ENCODE results near the gene CCDC187.

The CCDC187 gene

GRCh38 chr9:136220017-136220729 is 83.7 kb downstream of the CCDC187 start:
- no peak for DNase-seq (ENCODE audit: low spot score in 2 of 2)
- no peak overlapping the region for H3K4me3 ChIP-seq
- H3K4me1 ChIP-seq: no peaks in the 10 kb centered on the region
- in situ Hi-C loops (cut with MboI; ENCODE audit: low sequenced_read_pairs): no loop called here
- H3K9me3 ChIP-seq: no peaks in the 10 kb centered on the region
- H3K36me3 ChIP-seq (replicated peaks): peaks cover 45% of the 10 kb centered on the region
- no peaks in the 10 kb centered on the region for H3K27me3 ChIP-seq (ENCODE audit: low read depth)

DNA sequence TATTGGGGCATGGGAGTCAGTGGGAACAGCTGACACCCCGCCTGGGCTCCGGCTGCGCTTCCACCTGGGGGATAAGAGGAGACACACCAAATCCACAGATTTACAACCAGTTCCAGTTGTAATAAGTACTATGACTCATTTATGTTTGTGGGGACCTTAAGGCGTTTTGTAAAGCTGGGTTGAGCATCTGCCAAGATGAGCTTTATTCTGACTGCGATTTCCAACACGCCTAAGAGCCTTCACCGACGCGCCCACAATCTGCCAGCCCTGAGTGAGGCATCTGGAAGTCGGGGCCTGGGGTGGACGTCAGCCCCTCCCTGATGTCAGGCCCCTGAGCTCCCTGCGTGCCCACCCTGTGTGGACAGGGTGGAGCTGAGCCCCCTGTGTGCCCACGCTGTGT is 84.6 kb downstream of the CCDC187 start:
- H3K27me3 ChIP-seq (ENCODE audit: low read depth): no peaks in the 10 kb centered on the region
- no peaks in the 10 kb centered on the region for H3K9me3 ChIP-seq
- no peak for DNase-seq (ENCODE audit: low spot score in 2 of 2)
- H3K4me3 ChIP-seq: no peak overlapping the region
- no peaks in the 10 kb centered on the region for H3K4me1 ChIP-seq
- in situ Hi-C loops (cut with MboI; ENCODE audit: low sequenced_read_pairs): no loop called here
- peaks cover 47% of the 10 kb centered on the region for H3K36me3 ChIP-seq (replicated peaks)

DNA sequence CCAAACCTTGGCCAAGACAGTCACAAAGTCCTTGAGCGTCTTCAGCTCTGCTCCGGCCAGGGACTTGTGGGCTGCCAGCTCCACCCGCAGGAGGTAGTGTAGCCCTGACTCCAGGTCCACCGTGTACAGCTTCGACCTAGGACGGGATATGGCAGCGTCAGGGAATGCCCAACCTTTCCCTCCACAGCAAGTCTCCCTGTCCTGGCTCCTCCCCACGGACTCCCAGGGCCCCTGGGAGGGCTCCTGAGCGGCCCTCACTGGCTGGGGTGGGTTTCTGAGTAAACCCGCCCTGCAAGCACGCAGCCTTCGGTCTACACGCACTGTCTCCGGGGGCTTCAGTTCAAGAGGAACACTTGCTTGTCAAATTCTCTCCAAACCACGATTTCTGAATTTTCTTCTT is 85.2 kb downstream of the CCDC187 start:
- in situ Hi-C loops (cut with MboI; ENCODE audit: low sequenced_read_pairs): no loop called here
- no peak for DNase-seq (ENCODE audit: low spot score in 2 of 2)
- Histone ChIP-seq H3K4me3 (no peak overlapping the region), H3K4me1 (no peaks in the 10 kb centered on the region), H3K36me3 (replicated peaks) (peaks cover 47% of the 10 kb centered on the region), H3K9me3 (no peaks in the 10 kb centered on the region), H3K27me3 (ENCODE audit: low read depth) (no peaks in the 10 kb centered on the region)

- H3K4me1 ChIP-seq: no peaks in the 10 kb centered on the region
- H3K4me3 ChIP-seq: no peak overlapping the region
- in situ Hi-C loops (cut with MboI; ENCODE audit: low sequenced_read_pairs): no loop called here
- no peak for DNase-seq (ENCODE audit: low spot score in 2 of 2)
- no peaks in the 10 kb centered on the region for H3K27me3 ChIP-seq (ENCODE audit: low read depth)
- no peaks in the 10 kb centered on the region for H3K9me3 ChIP-seq
- peaks cover 45% of the 10 kb centered on the region for H3K36me3 ChIP-seq (replicated peaks)
These were observed 85.6 kb downstream of the CCDC187 start for GRCh38 chr9:136218271-136218670.

DNA sequence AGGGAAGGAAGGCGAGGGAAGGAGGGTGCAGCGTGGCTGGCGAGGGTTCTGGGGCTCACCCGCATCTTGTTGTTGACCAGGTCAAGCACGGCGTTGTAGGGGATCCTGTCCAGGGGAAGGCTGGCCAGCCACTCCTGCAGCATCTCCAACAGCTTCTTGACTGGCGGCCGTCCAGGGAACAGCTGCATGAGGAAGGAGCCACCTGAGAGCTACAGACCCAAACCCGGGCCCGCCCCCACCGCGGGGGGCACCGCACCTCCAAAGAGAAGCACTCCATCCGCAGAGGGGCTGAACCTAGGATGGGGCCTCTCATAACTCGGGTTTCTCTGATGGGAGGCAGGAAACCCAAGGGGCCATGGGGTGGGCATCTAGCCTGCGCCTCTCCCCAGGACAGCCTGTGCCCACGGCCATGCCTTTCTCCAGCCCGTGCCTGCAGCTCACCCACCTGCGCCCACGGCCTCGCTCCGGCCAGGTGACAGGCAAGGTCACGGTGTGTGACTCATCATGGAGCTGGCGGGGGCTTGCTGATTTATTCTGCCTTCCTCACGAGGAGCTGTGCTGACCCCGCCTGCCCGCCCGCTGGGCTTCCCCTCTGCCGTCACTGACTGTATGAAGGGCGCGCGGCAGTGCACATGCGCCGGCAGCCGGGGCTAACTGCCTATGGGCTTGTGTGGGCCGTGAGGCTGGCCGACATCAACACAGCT is 87.2 kb downstream of the CCDC187 start:
- peaks cover 44% of the 10 kb centered on the region for H3K36me3 ChIP-seq (replicated peaks)
- in situ Hi-C loops (cut with MboI; ENCODE audit: low sequenced_read_pairs): no loop called here
- H3K4me1 ChIP-seq: no peaks in the 10 kb centered on the region
- no peaks in the 10 kb centered on the region for H3K27me3 ChIP-seq (ENCODE audit: low read depth)
- no peak for DNase-seq (ENCODE audit: low spot score in 2 of 2)
- no peaks in the 10 kb centered on the region for H3K9me3 ChIP-seq
- H3K4me3 ChIP-seq: no peak overlapping the region

DNA sequence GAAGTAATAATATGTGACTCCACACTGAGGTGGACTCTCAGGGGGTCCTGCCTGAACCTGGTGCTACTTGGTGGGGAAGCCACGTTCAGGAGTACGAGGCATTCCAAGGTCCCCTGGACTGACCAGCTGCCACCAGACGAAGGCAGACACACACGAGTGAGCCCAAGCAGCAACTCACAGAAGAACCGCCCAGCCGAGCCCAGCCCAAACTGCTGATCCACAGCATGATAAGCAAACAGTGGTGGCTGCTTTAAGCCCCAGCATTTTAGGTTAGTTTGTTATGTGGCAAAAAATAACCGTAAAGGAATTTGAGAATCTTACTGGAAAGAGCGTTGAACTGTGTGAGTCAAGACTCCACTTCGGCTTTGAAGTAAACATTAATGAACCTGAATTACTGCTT is 90.2 kb downstream of the CCDC187 start:
- Histone ChIP-seq H3K27me3 (ENCODE audit: low read depth) (no peaks in the 10 kb centered on the region), H3K4me3 (no peak overlapping the region), H3K4me1 (no peaks in the 10 kb centered on the region), H3K9me3 (no peaks in the 10 kb centered on the region), H3K36me3 (replicated peaks) (peaks cover 41% of the 10 kb centered on the region)
- in situ Hi-C loops (cut with MboI; ENCODE audit: low sequenced_read_pairs): no loop called here
- DNase-seq (ENCODE audit: low spot score in 2 of 2): no peak

- in situ Hi-C loops (cut with MboI; ENCODE audit: low sequenced_read_pairs): no loop called here
- Histone ChIP-seq H3K4me3 (no peak overlapping the region), H3K36me3 (replicated peaks) (peaks cover 46% of the 10 kb centered on the region), H3K4me1 (no peaks in the 10 kb centered on the region), H3K27me3 (ENCODE audit: low read depth) (no peaks in the 10 kb centered on the region), H3K9me3 (no peaks in the 10 kb centered on the region)
- no peak for DNase-seq (ENCODE audit: low spot score in 2 of 2)
These were observed 91.4 kb downstream of the CCDC187 start for GRCh38 chr9:136212345-136212950.

DNA sequence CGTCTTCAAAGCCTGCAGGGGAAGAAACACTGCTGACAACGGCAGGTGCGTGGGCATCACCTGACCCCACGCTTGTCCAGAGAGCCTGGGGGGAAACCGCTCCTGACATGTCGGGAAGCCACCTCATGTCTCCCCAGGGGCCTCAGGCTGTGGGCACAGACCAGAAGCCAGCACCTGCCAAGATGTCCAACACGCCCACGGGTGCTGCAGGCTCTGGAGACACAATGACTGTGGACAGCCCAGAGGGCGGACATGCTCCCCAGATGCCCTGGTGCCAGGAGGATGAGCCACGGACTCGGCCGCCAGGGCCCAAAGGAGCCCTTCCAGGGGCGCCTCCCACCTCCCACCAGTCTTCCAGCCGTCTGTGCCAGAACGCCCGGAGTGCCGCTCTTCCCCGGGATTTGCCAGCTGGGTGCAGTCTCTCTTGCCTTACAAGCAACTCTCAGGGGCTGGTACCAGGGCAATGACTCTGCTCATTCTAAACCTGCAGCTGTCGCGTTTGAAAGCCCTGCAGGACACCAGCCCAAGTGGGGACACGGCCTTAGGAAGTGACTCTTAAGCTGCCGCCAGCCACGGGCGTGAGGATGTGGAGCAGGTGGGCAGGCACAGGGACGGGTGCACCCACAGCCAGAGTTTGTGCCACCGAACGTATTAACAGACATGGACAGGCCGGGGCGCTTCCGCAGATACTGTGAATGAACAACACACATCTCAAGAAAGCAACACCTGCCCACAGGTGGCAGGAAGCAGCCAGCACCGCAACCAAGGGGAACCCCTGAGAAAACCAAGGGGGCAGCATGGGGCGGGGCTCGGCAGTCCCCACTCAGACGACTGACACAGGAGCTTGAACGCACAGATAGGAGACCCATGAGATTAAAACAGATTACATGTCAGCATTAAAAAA is 92.2 kb downstream of the CCDC187 start:
- H3K27me3 ChIP-seq (ENCODE audit: low read depth): no peaks in the 10 kb centered on the region
- in situ Hi-C loops (cut with MboI; ENCODE audit: low sequenced_read_pairs): no loop called here
- H3K9me3 ChIP-seq: no peaks in the 10 kb centered on the region
- no peak overlapping the region for H3K4me3 ChIP-seq
- H3K36me3 ChIP-seq (replicated peaks): peaks cover 48% of the 10 kb centered on the region
- DNase-seq (ENCODE audit: low spot score in 2 of 2): no peak
- no peaks in the 10 kb centered on the region for H3K4me1 ChIP-seq

DNA sequence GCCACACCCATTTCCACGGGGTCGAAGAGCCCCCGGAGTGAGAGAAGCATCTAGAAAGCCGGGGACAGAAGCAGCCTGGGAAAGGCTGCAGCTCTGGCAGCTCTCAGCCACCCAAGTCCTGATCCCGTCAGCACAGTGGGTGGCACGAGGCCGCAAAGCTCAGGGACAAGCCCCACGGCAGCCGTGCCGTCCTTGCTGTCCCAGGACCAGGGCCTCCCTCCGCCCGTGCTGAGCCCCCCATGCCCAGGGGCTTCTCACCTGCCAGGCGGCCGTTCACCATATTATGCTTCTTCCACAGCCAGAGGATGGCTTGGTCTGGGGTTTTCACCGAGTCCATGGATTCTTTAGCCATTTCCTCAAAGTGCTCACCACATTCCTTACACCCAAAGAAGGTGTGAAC is 92.9 kb downstream of the CCDC187 start:
- DNase-seq (ENCODE audit: low spot score in 2 of 2): no peak
- Histone ChIP-seq H3K36me3 (replicated peaks) (peaks cover 42% of the 10 kb centered on the region), H3K9me3 (no peaks in the 10 kb centered on the region), H3K27me3 (ENCODE audit: low read depth) (no peaks in the 10 kb centered on the region), H3K4me3 (no peak overlapping the region), H3K4me1 (no peaks in the 10 kb centered on the region)
- in situ Hi-C loops (cut with MboI; ENCODE audit: low sequenced_read_pairs): no loop called here

GRCh38 chr9:136210276-136210675 is 93.6 kb downstream of the CCDC187 start:
- Histone ChIP-seq H3K27me3 (ENCODE audit: low read depth) (no peaks in the 10 kb centered on the region), H3K36me3 (replicated peaks) (peaks cover 34% of the 10 kb centered on the region), H3K9me3 (no peaks in the 10 kb centered on the region), H3K4me3 (no peak overlapping the region), H3K4me1 (no peaks in the 10 kb centered on the region)
- no peak for DNase-seq (ENCODE audit: low spot score in 2 of 2)
- in situ Hi-C loops (cut with MboI; ENCODE audit: low sequenced_read_pairs): no loop called here

GRCh38 chr9:136209786-136210185 is 94.1 kb downstream of the CCDC187 start:
- no peak for DNase-seq (ENCODE audit: low spot score in 2 of 2)
- H3K4me1 ChIP-seq: no peaks in the 10 kb centered on the region
- H3K36me3 ChIP-seq (replicated peaks): peaks cover 31% of the 10 kb centered on the region
- H3K9me3 ChIP-seq: no peaks in the 10 kb centered on the region
- peaks cover 1% of the 10 kb centered on the region for H3K27me3 ChIP-seq (ENCODE audit: low read depth)
- H3K4me3 ChIP-seq: no peak overlapping the region
- in situ Hi-C loops (cut with MboI; ENCODE audit: low sequenced_read_pairs): no loop called here

DNA sequence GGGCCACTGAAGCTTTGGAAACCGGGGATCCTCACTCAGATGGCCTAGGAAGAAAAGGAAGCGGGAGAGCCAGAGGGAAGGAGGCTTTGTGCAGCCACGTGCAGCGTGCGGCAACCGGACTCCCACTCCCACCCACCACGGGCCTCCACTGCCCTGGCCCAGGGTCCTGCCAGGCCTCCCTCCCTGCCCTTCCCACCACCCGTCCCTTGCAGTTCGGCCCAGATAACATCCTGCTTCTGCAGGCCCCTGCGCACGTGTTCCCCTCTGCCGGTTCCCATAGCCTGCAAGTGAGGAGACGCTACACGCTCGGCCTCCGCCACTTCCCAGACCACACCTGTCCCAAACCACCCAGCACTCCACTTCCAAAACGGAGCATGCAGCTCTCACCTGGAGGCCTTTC is 94.7 kb downstream of the CCDC187 start:
- Histone ChIP-seq H3K9me3 (no peaks in the 10 kb centered on the region), H3K4me1 (no peaks in the 10 kb centered on the region), H3K36me3 (replicated peaks) (peaks cover 25% of the 10 kb centered on the region), H3K4me3 (no peak overlapping the region), H3K27me3 (ENCODE audit: low read depth) (peaks cover 7% of the 10 kb centered on the region)
- DNase-seq (ENCODE audit: low spot score in 2 of 2): no peak
- in situ Hi-C loops (cut with MboI; ENCODE audit: low sequenced_read_pairs): no loop called here

- H3K9me3 ChIP-seq: no peaks in the 10 kb centered on the region
- no peak overlapping the region for H3K4me3 ChIP-seq
- H3K36me3 ChIP-seq (replicated peaks): peaks cover 20% of the 10 kb centered on the region
- H3K27me3 ChIP-seq (ENCODE audit: low read depth): peaks cover 12% of the 10 kb centered on the region
- no peak for DNase-seq (ENCODE audit: low spot score in 2 of 2)
- H3K4me1 ChIP-seq: no peaks in the 10 kb centered on the region
- in situ Hi-C loops (cut with MboI; ENCODE audit: low sequenced_read_pairs): no loop called here
These were observed 95.2 kb downstream of the CCDC187 start for GRCh38 chr9:136208675-136209074.
